Measurements from ENCODE around the gene HMGN2.
A peak's percentile ranks its signal among the peaks of the same experiment; 100 is the strongest.
"Not testable (repeated sequence)": the region's sequence is repeated elsewhere in the genome, so short reads cannot be mapped to it uniquely, and the experiment has no call there.

Gene HMGN2

DNA sequence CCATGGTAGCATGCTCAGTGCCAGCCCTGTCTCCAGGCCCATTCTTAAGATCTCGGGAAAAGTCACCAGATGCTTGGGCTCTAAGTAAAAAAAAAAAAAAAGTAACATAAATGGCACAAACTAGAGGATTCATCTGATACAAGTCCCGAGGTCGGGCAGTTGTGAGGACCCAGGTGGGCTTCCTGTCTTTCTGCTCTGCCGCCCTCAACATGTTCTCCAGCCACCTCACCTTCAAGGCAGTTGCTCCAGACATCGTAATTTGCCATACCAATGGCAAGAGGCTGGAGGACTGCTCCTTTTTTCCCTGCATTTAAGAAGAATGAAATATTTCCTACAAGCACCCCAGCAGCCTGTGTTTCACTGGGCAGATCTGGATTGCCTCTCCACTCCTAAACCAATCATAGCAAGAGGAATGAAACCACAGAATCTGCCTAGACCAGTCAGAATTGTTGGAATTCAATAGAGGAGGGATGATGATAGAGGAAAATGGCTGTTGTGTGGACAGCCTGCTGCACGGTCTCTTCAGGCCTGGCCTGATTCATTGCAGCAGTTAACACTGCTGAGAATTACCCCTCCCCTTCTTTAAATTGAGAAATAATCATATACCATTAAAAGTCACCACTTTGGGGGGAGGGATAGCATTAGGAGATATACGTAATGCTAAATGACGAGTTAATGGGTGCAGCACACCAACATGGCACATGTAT, 5.4 kb downstream of the HMGN2 start:
- no peak for DNase-seq

DNA sequence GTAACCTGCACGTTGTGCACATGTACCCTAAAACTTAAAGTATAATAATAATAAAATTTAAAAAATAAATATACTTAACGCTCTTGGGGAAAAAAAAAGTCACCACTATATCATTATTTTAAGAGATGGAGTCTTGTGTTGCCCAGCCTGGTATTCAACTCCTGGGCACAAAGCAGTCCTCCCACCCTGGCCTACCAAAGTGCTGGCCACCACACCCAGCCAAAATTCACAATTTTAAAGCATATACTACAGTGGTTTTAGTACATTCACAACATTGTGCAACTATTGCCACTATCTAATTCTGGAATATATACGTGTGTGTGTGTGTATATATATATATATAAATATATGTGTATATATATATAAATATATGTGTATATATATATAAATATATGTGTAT, 5.9 kb downstream of the HMGN2 start:
- DNase-seq: no peak

DNA sequence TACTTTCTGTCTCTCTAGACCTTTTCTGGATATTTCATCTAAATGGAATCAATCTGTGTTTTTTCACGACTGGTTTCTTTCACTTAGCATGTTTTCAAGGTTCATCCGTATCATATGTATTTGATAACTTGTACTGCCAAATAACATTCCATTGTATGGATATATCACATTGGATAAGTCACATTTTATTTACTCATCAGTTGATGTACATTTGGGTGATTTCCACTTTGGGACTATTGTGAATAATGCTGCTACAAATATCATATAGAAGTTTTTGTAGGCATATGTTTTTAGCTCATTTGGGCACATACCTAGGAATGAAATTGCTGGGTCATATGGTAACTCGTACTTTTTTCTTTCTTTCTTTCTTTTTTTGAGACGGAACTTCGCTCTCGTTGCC, 6.7 kb downstream of the HMGN2 start:
- no peak for DNase-seq

DNA sequence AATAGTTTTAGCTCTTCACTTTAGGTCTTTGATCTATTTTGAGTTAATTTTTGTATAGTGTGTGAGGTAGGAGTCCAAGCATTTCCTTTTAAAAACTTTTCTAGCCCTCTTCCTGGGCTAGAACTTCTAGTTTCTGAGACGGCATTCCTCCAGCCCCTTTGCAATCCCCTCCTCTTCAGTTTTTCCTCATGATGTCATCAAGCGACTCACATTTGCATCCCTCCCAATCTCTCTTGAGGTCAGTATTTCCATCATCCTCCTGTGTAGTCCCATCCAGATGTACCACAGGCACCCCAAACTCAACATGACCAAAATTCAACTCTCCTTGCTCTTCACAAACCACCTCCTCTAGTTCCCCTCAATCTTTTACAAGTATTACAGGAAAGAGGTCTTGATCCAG, 10.7 kb downstream of the HMGN2 start:
- no peak for DNase-seq

DNA sequence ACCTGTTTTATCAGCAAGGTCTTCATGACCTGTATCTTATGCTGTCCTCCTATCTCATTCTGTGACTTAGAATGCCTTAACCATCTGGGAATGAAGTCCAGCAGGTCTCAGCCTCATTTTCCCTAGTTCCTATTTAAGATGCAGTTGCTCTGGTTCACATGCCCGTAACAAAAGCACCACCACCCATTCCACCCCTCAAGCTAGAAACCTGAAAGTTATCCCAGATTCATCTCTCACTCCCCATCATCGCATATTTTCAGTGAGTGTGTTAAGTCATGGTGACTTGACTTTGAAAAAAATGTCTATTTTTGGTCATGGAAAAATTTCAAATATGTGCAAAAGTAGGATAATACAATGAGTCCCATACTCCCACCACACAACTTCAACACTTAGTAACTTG, 11.7 kb downstream of the HMGN2 start:
- no peak for DNase-seq

DNA sequence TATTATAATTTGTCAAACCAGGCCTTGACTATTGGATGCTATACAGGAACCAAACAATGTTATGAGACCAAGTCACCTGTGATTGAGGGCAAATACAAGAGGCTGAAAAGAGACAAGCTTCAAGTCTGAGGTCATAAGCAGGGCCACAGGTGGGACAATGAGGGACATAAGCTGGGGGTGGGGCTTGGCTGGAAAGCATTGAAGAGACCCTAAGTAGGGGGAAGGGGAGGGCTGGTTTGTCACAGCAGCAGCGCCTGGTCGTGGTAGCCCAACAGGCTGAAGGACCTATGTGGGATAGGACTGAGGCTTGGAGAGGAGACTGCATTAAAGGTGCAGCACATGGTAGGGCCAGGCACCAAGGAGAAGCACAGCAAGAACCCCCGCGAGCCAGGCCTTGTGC, 17.9 kb downstream of the HMGN2 start:
- DNase-seq: no peak

DNA sequence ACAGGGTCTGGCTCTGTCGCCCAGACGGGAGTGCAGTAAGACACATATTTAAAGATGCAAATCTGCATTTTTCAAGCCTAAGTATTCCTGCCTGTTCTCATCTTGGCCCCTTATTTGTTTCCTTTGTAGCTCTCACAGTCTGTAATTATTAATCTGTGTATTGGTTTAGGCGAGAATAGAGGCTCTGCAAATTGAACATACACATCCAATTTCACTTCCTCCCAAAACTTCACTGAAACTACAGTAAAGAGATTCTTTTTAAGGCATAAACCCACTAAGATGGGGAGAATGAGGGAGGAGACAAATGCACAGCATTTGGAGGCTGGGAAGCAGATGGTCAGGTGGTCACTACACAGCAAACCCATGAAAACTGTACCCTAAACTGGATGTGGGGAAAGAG, 21.0 kb downstream of the HMGN2 start:
- no peak for DNase-seq

DNA sequence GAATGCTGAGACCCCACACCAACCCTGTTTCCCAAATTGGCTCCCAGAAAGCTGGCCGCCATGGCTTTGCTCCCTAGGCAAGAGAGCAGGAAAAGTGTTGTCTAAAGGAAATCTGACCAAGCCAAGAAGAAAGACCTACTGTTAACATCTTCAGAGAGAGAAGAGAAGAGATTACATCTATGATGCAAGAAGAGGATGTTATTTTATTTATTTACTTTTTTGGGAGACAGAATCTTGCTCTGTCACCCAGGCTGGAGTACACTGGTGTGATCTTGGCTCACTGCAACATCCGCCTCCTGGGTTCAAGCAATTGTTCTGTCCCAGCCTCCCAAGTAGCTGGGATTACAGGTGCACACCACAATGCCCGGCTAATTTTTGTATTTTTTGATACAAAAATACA, 21.7 kb downstream of the HMGN2 start:
- DNase-seq: no peak

DNA sequence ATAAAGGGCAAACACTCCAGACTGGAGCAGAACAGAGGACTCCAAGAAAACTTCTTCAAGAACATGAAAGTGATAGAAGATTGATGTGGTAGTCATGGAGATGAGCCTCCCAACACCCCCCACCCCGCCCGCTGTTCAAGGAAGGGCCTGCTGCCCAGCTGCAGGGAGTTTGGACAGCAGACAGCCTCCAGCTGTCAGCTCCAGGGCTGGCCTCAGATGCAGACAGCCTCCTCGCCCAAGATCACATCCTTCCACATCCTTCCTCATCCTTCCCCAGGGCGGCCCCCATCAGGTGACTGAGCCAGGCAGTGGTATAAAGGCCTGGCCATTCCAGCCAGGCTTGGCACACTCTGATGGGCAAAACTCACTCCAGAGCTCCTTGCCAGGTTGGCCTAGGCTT, 24.6 kb downstream of the HMGN2 start:
- no peak for DNase-seq

DNA sequence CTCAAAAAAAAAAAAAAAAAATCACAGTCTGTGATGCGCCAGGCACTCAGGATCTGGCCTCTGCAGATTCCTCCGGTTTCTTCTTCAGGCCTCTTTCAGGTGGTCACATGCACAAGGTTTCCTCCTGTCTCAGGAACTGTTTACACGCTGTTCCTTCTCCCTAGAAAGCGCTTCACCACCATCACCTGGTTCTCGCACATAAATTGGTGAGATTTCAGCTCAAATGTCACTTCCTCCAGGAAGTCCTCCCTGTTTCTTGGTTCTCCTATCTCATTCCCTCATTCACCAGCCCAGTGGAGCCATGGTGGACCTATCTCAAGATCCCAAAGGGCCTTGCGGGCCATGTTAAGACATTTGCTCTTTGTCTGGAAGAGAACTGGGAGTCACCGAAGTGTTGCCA, 26.7 kb downstream of the HMGN2 start:
- DNase-seq: no peak

DNA sequence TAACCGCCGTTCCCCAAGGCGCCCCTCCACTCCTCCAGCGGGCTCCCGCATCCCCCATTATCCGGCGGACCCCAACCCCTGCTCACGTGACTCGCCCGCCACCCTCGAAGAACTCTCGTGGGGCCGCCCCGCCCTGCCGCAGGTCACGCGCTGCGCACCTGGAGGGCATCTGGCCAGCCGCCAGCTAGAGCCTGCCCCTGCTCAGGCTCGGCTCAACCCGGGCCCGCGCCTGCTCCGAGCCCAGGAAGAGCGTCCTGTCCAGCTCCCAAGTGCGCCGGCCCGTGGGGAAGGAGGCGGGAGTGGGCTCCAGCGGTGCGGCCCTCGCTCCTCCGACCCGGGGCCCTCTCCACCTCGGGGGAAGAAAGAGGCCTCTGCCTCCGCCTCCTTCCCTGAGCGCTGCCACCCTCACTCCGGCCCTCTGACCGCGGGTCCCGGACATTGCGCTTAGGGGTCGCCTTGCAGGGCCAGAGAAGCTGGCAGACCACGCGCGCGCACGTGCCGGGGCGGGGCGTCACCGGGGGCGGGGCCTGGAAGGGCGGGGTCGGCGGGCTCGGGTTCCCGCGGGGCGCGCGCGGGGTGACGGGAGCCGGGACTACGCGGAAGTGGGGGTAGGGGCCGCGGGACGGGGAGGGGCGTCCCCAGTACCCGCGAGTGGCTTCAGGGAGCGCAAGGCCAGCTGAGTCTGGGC, 28.4 kb downstream of the HMGN2 start:
- peak; percentile 94 for DNase-seq

DNA sequence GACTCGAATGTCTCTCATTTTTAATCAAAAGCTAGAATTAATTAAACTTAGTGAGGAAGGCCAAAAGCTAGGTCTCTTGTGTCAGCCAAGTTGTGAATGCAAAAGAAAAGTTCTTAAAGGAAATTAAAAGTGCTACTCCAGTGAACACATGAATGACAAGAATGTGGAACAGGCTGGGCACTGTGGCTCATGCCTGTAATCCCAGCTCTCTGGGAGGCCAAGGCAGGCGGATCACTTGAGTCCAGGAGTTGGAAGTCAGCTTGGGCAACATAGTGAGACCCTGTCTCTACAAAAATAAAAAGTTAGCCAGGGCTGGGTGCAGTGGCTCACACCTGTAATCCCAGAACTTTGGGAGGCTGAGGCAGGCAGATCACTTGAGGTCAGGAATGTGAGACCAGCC, 38.5 kb downstream of the HMGN2 start:
- DNase-seq: not testable (repeated sequence)

DNA sequence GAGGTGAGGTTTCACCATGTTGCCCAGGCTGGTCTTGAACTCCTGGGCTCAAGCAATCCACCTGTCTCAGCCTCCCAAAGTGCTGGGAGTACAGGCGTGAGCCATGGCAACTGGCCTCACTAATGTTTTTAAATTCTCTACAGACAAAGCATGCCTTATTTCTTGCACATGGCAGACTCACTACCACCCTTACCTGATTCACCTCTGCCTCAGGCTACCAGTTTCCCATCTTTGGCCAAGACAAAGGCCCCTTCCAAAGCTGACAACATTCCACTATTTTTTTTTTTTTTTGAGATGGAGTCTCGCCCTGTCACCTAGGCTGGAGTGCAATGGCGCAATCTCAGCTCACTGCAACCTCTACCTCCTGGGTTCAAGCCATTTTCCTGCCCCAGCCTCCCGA, 43.6 kb downstream of the HMGN2 start:
- DNase-seq: not testable (repeated sequence)

DNA sequence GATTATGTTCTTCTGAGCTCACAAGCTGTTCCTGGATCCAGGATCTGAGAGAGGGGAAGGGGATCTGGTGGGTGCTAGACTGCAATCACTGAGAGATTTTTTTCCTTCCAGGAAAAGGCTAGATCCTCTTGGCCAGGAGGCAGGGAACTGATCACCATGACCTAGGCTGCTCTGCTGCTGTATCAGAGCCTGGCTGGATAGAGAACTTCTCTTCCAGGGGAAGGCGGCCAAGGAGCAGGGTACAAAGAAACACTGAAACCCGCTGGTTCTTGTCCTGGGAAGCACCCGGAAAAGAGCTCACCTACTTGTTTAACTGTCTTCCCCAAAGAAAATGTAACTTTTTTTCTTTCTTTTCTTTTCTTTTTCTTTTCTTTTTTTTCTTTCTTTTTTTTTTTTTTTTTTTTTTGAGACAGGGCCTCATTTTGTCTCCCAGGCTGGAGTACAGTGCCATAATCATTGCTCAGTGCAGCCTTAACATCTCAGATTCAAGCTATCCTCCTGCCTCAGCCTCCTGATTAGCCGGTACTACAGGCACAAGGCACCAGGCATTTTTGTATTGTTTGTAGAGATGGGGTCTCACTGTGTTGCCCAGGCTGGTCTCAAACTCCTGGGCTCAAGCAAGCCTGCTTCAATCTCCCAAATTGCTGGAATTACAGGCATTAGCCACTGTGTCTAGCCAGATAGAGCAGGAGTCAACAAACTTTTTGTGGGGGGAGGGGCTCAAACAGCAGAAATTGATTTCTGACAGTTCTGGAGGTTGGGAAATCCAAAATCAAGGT, 44.9 kb downstream of the HMGN2 start:
- no peak for DNase-seq

DNA sequence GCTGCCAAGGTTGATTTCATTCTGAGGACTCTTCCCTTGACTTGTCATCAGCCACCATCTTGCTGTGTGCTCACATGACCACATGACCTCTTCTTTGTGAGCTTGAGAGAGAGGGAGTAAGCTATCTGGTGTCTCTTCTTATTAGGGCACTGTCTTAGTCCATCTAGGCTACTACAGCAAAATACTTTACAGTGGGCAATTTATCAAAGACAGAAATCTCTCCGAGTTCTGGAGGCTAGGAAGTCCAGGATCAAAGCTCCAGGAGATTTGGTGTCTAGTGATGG, 45.5 kb downstream of the HMGN2 start:
- DNase-seq: no peak

DNA sequence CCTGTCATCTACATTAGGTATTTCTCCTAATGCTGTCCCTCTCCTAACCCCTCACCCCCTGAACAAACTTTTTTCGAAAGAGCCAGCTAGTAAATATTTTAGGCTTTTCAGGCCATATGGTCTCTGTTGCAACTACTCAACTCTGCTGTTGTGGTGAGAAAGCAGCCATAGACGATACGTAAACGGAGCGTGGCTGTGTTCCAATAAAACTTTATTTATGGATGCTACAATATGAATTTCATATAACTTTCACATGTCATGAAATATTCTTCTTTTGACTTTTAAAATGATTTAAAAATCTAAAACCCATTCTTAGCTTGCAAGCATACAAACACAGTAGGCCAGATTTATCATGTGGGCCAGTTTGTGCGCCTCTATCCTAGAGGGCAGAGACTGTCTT, 46.1 kb downstream of the HMGN2 start:
- DNase-seq: no peak

DNA sequence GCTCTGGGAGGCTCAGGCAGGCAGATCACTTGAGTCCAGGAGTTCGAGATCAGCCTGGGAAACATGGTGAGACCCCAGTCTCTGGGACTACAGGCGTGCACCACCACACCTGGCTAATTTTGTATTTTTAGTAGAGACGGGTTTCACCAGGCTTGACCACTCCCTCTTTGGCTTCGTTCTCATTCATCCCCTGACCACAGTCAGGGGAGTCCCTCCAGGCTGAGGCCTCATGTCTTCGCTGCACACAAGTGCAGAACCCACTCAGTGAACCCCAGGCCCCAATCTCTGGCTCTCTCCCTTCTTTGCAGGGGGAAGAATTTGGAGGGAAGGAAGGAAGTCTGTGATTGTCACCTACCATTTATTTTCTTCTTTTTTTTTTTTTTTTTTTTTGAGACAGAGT, 48.1 kb downstream of the HMGN2 start:
- DNase-seq: no peak

DNA sequence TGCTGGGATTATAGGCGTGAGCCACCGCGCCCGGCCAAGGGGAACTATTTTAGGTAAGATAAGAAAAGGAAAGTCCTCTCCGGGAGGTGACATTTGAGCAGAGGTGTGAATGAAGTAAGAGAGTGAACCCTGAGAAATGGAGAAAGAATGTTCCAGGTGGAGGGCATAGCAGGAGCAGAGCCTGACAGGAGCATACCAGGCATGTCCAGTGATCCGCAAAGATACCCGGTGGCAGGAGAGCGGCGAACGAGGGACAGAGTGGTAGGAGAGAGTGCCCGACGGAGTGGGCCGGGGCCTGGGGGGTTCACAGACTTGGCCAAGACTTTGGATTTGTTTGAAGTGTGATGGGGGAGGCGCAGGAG, 49.4 kb downstream of the HMGN2 start:
- no peak for DNase-seq

DNA sequence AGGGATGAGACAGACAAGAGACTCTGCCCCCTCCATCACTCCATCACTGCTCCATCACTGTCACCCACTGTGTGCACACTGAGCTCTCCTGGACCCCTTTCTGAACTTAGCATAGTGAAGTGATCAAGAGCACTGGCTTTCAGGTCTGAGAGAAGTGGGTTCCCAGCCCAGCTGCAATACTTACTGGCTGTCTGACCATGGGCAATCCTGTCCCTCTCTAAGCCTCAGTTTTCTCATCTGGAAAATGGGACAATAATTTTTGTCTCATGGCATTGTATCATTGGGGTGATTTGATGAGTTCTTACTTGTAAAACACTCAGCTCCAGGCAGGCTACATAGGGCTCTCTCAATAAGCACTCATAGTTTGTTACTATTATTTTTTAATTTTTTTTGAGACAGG, 49.8 kb downstream of the HMGN2 start:
- no peak for DNase-seq

DNA sequence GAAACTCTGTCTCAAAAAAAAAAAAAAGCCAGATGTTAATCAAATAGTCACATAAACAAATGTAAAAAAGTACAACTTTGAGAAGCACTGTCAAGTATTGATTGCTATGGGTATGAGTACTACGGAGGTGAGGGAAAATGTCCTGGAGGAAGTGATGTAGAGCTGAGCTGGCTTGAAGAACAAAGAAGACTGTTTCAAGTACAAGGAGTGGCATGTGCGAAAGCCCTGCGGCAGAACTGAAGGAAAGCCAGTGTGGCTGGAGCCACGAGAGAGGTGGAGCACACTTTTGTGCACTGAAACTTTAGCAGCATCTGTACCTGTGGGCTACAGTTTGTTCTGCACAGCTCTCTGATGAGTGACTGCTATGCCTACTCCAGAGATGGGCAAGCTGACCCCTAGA, 51.9 kb downstream of the HMGN2 start:
- no peak for DNase-seq
